Adipocyte (in vitro differentiated cells): ENCODE measurements around the gene PPP1R11.
"Not testable (repeated sequence)": the region's sequence is repeated elsewhere in the genome, so short reads cannot be mapped to it uniquely, and the experiment has no call there.

Experiments used
- DNase-seq: peaks from one replicate; pipeline ENCODE4 v3.0.0-alpha.2; 2015; ENCODE audit warnings: low read depth
- H3K27me3 ChIP-seq: replicated peaks from 2 replicates; pipeline ENCODE4 v1.7.0; 2013; ENCODE audit warnings: mild to moderate bottlenecking, low read length, moderate library complexity; ENCODE audit not compliant: control insufficient read depth, insufficient read depth
- H3K36me3 ChIP-seq: 2 replicates; pipeline ENCODE4 v1.7.0; 2013; ENCODE audit warnings: low read length, mild to moderate bottlenecking, moderate library complexity; ENCODE audit not compliant: control insufficient read depth, insufficient read depth, severe bottlenecking
- H3K4me1 ChIP-seq: 2 replicates; pipeline ENCODE4 v1.7.0; 2013; ENCODE audit warnings: mild to moderate bottlenecking, low read length, moderate library complexity; ENCODE audit not compliant: control insufficient read depth, insufficient read depth
- H3K4me3 ChIP-seq: 2 replicates; pipeline ENCODE4 v1.7.0; 2013; ENCODE audit warnings: mild to moderate bottlenecking, low read length, moderate library complexity
- H3K9ac ChIP-seq: 2 replicates; pipeline ENCODE4 v1.7.0; 2013; ENCODE audit warnings: mild to moderate bottlenecking, low read length, moderate library complexity
- H3K9me3 ChIP-seq: 2 replicates; pipeline ENCODE4 v1.7.0; 2013; ENCODE audit warnings: mild to moderate bottlenecking, low read length, moderate library complexity; ENCODE audit not compliant: control insufficient read depth

Gene PPP1R11

DNA sequence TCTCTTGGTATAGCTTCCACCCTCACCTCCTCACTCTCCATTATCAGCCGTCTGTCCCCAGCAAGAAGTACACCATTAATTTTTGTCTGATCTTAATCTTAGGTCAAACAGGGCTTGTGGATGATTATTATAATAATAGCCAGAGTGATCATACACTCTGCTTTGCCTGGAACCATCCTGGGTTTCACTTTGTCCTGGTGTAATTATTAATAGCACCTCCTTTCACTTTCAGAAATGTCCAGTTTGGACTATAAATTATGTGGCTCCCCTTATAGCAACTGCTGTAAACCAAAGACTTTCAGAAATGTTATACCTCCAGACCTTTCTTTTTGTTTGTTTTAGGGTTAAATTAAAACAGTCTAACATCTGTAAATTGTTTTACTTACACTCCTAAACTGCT lies 46.8 kb downstream of the PPP1R11 start:
- Histone ChIP-seq H3K27me3 (peaks cover 49% of the 10 kb centered on the region), H3K4me1 (no peaks in the 10 kb centered on the region), H3K9ac (no peak overlapping the region), H3K36me3 (no peaks in the 10 kb centered on the region), H3K4me3 (no peak overlapping the region), H3K9me3 (no peaks in the 10 kb centered on the region)
- no peak for DNase-seq

GRCh38 chr6:30116724-30117123 lies 49.7 kb downstream of the PPP1R11 start:
- Histone ChIP-seq H3K36me3 (no peaks in the 10 kb centered on the region), H3K27me3 (peaks cover 28% of the 10 kb centered on the region), H3K4me1 (no peaks in the 10 kb centered on the region), H3K9me3 (no peaks in the 10 kb centered on the region), H3K4me3 (no peak overlapping the region), H3K9ac (no peak overlapping the region)
- no peak for DNase-seq

DNA sequence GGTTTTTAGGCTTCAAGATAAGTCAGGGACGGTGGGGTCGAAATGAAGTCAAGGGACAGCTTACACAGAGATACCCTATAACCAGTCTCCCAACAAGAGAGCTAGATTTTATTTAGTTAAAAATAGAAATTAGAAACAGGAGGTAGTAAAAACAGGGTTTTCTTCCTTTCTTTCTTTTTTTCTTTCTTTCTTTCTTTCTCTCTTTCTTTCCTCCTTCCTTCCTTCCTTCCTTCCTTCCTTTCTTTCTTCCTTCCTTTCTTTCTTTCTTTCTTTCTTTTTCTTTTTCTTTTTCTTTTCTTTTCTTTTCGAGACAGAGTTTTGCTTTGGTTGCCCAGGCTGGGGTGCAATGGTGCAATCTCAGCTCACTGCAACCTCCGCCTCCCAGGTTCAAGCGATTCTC lies 51.7 kb downstream of the PPP1R11 start:
- H3K4me1 ChIP-seq, H3K4me3 ChIP-seq, H3K9ac ChIP-seq, H3K36me3 ChIP-seq, H3K27me3 ChIP-seq, DNase-seq, H3K9me3 ChIP-seq: not testable (repeated sequence)
